HCT116 (cell line): ENCODE data around the gene KPNB1. TPM values are rescaled to one million over a fixed set of nuclear protein-coding genes. Genes with fewer than 3 reads are reported as not detected.

Source experiments
- ATAC-seq: fragments of 200-7000 bp; cut with Tn5 transposase; 2 replicates; pipeline ENCODE4 v1.9.1; 2020; ENCODE audit warnings: mild to moderate bottlenecking, moderate library complexity
- BruUV-seq: library from RNA; stranded (reverse); fragments of 400-500 nt; replicated peaks from 2 replicates; lab custom pipeline; 2021; lab: Mats Ljungman, UMichigan
- CTCF ChIA-PET: fragments of 300-600 bp; sonication (Branson Sonifier 250); formaldehyde crosslinking; loops from one replicate; lab custom pipeline; 2021; ENCODE audit warnings: antibody characterized with exemption; lab: Charles Lee
- POLR2A ChIA-PET: fragments of 300-600, 350-600 bp; sonication (Branson Sonifier 250); formaldehyde crosslinking; loops from one replicate; lab custom pipeline; 2021; ENCODE audit warnings: antibody characterized with exemption; lab: Charles Lee
- RAD21 ChIA-PET, 2 experiments: fragments of 300-600 bp; sonication (Branson Sonifier 250); formaldehyde crosslinking; loops; one replicate each; lab custom pipeline; 2023; ENCODE audit warnings: low total read pairs in 2 of 2; ENCODE audit not compliant: uncharacterized antibody in 2 of 2, unreplicated experiment in 2 of 2, low non-redundant PET in 1 of 2; lab: Charles Lee
- DNase-seq: peaks from one replicate; pipeline ENCODE4 v3.0.0-alpha.2; 2010; ENCODE audit warnings: low read depth, low spot score
- H2AFZ ChIP-seq: fragments of 200-600 bp; shearing (Covaris generic), sonication (generic); 2 replicates; pipeline ENCODE4 v1.6.1; 2017; ENCODE audit warnings: low read depth, mixed run types, mixed read lengths, antibody characterized with exemption, low read length; ENCODE audit not compliant: poor library complexity, severe bottlenecking
- H3K27ac ChIP-seq: 2 replicates; pipeline ENCODE4 v1.5.1; 2012; ENCODE audit warnings: low read depth, low read length
- H3K27me3 ChIP-seq: fragments of 200-600 bp; sonication (generic); 2 replicates; pipeline ENCODE4 v1.6.1; 2016; ENCODE audit warnings: mixed run types, low read length, mixed read lengths; ENCODE audit not compliant: insufficient read depth
- H3K36me3 ChIP-seq, 2 experiments: fragments of 200-500 bp in 1 of 2; fragments of 200-600 bp in 1 of 2; sonication (Bioruptor generic) in 1 of 2; sonication (generic) in 1 of 2; 2 replicates each; pipeline versions ENCODE4 v1.5.1 to v1.6.1; 2014 to 2016; ENCODE audit warnings: low read length in 2 of 2, inconsistent platforms in 1 of 2, mixed read lengths in 1 of 2, mixed run types in 1 of 2; ENCODE audit not compliant: insufficient read depth in 2 of 2, control insufficient read depth in 1 of 2
- H3K4me1 ChIP-seq, 2 experiments: fragments of 200-600 bp in 1 of 2; sonication (generic) in 1 of 2; 2 replicates each; pipeline versions ENCODE4 v1.5.1 to v1.6.1; 2012 to 2017; ENCODE audit warnings: low read length in 2 of 2, inconsistent platforms in 1 of 2, mild to moderate bottlenecking in 1 of 2, mixed read lengths in 1 of 2, mixed run types in 1 of 2, moderate library complexity in 1 of 2; ENCODE audit not compliant: insufficient read depth in 2 of 2, control insufficient read depth in 1 of 2
- H3K4me2 ChIP-seq: fragments of 200-600 bp; sonication (generic); 2 replicates; pipeline ENCODE4 v1.6.1; 2017; ENCODE audit warnings: mixed run types, low read length, mixed read lengths
- H3K4me3 ChIP-seq, 2 experiments: fragments of 200-600 bp in 1 of 2; sonication (generic) in 1 of 2; replicated peaks in 1 of 2; 2 replicates each; pipeline ENCODE4 v1.5.1; 2011 to 2016; ENCODE audit warnings: low read length in 2 of 2, control low read depth in 1 of 2, low read depth in 1 of 2, mild to moderate bottlenecking in 1 of 2, mixed read lengths in 1 of 2, mixed run types in 1 of 2
- H3K79me2 ChIP-seq: fragments of 200-600 bp; sonication (generic); 2 replicates; pipeline ENCODE4 v1.6.1; 2017; ENCODE audit warnings: mild to moderate bottlenecking, mixed run types, low read length, moderate library complexity, mixed read lengths; ENCODE audit not compliant: insufficient read depth
- H3K9ac ChIP-seq: fragments of 200-600 bp; sonication (generic); 2 replicates; pipeline ENCODE4 v1.6.1; 2016; ENCODE audit warnings: low read length, mixed read lengths
- H3K9me2 ChIP-seq: fragments of 200-600 bp; sonication (generic), shearing (Covaris generic); 2 replicates; pipeline ENCODE4 v1.6.1; 2017; ENCODE audit warnings: mixed run types, mild to moderate bottlenecking, moderate library complexity; ENCODE audit not compliant: insufficient read depth
- H3K9me3 ChIP-seq, 2 experiments: fragments of 200-500 bp in 1 of 2; fragments of 200-600 bp in 1 of 2; sonication (Bioruptor generic) in 1 of 2; sonication (generic) in 1 of 2; 2 replicates each; pipeline ENCODE4 v1.6.1; 2014 to 2017; ENCODE audit warnings: low read length in 2 of 2, mixed read lengths in 2 of 2, inconsistent platforms in 1 of 2, low read depth in 1 of 2, mild to moderate bottlenecking in 1 of 2, mixed run types in 1 of 2, moderate library complexity in 1 of 2; ENCODE audit not compliant: control insufficient read depth in 1 of 2, insufficient read depth in 1 of 2
- H4K20me1 ChIP-seq: fragments of 200-600 bp; sonication (generic), shearing (Covaris generic); 2 replicates; pipeline ENCODE4 v1.6.1; 2017; ENCODE audit warnings: mixed run types, mild to moderate bottlenecking, moderate library complexity; ENCODE audit not compliant: insufficient read depth
- ELF1 ChIP-seq: IDR thresholded peaks from 2 replicates; pipeline ENCODE4 v1.6.1; 2012; ENCODE audit warnings: low read depth, borderline replicate concordance
- EZH2phosphoT487 ChIP-seq: fragments of 200-600 bp; IDR thresholded peaks from 2 replicates; pipeline ENCODE4 v1.6.1; 2018; ENCODE audit warnings: antibody characterized with exemption, borderline replicate concordance
- JUND ChIP-seq: IDR thresholded peaks from 2 replicates; pipeline ENCODE4 v1.6.1; 2012
- RAD21 ChIP-seq: IDR thresholded peaks from 2 replicates; pipeline ENCODE4 v1.6.1; 2012; ENCODE audit warnings: low read depth, mild to moderate bottlenecking
- TCF7L2 ChIP-seq: IDR thresholded peaks from 2 replicates; pipeline ENCODE4 v1.7.0; 2011; ENCODE audit warnings: borderline replicate concordance, inconsistent platforms; ENCODE audit not compliant: insufficient read depth, insufficient read length; ENCODE audit errors: extremely low read depth
- YY1 ChIP-seq: IDR thresholded peaks from 2 replicates; pipeline ENCODE4 v1.6.1; 2011; ENCODE audit warnings: low read length, low read depth, moderate library complexity, mild to moderate bottlenecking; ENCODE audit not compliant: insufficient replicate concordance; ENCODE audit errors: extremely low read depth
- ZFX ChIP-seq: fragments of 450-650 bp; IDR thresholded peaks from 2 replicates; pipeline ENCODE4 v1.6.1; 2017
- intact Hi-C: fragments of 100-400 bp; cut with micrococcal nuclease; formaldehyde crosslinking; loops from 2 replicates; pipeline ENCODE4 v1.10.0; 2022
- total RNA-seq: library from RNA; stranded (reverse); gene quantifications from one replicate; pipeline ENCODE4 v1.2.1, GENCODE V29; 2021; ENCODE audit not compliant: unreplicated experiment
- TF ChIP-seq, protein P1 (sequence below): IDR thresholded peaks from 2 replicates; pipeline ENCODE4 v1.6.1; 2011; ENCODE audit warnings: mild to moderate bottlenecking, low read length, moderate library complexity; ENCODE audit not compliant: insufficient replicate concordance; ENCODE audit errors: extremely low read depth
- TF ChIP-seq, protein P2 (sequence below), 3 experiments: fragments of 200-600 bp in 1 of 3; sonication (generic) in 1 of 3; IDR thresholded peaks in 2 of 3; conservative IDR thresholded peaks in 1 of 3; 2 replicates each; pipeline ENCODE4 v1.5.1; 2012 to 2017; ENCODE audit warnings: low read depth in 2 of 3, low read length in 2 of 3, antibody characterized with exemption in 1 of 3, borderline replicate concordance in 1 of 3, control low read depth in 1 of 3, mild to moderate bottlenecking in 1 of 3, mixed read lengths in 1 of 3, mixed run types in 1 of 3, moderate library complexity in 1 of 3; ENCODE audit not compliant: insufficient read depth in 1 of 3
- TF ChIP-seq, protein P3 (sequence below): IDR thresholded peaks from 2 replicates; pipeline ENCODE4 v1.6.1; 2012

Gene KPNB1
- total RNA-seq, 1 experiment from 2014 or later, result 526 TPM

DNA sequence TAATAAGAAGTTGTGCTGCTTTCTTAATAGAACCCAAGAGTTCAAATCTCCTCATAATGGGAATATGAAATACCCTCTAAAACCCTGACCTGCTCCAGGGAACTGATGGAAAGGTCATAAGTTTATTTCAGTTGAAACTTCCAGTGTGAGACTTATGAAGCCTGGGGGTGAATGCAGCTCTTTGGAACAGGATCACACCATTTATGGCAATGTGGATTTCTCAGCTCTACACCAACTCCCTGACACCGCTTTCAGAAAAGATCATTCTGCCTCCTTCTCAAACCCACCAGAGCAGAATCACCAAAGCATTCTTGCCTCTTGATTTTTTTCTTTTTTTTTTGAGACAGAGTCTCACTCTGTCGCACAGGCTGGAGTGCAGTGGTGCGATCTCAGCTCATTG, 16.7 kb upstream of the KPNB1 start (continued):
- TF ChIP-seq, protein P1, sequence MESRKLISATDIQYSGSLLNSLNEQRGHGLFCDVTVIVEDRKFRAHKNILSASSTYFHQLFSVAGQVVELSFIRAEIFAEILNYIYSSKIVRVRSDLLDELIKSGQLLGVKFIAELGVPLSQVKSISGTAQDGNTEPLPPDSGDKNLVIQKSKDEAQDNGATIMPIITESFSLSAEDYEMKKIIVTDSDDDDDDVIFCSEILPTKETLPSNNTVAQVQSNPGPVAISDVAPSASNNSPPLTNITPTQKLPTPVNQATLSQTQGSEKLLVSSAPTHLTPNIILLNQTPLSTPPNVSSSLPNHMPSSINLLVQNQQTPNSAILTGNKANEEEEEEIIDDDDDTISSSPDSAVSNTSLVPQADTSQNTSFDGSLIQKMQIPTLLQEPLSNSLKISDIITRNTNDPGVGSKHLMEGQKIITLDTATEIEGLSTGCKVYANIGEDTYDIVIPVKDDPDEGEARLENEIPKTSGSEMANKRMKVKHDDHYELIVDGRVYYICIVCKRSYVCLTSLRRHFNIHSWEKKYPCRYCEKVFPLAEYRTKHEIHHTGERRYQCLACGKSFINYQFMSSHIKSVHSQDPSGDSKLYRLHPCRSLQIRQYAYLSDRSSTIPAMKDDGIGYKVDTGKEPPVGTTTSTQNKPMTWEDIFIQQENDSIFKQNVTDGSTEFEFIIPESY, result no peak
- TF ChIP-seq, all 23 proteins: peak for 0

DNA sequence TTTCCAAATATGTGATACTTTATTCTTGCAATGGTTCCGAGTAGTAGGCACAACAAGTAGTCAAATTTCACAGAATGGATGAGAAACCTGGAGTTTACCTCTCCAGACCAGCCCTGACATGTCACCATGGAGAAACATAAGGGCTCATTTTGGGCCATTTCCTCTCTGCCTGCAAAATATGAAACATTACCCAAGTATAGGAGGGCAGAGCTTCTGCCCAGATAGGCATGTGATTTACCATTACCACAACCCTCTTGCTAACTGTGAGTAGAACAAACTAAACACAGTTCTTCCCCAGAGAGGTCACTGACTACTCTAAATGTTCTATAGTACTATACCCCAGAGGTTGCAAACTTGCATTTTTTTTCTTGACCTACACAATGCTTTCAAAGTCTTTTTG, 15.7 kb upstream of the KPNB1 start:
- Histone ChIP-seq H3K79me2 (no peaks in the 10 kb centered on the region), H3K36me3 (no peaks in the 10 kb centered on the region), H4K20me1 (no peaks in the 10 kb centered on the region), H3K9me2 (no peaks in the 10 kb centered on the region)
- no peak for ATAC-seq
- ChIA-PET RAD21 (no interaction called here), CTCF (no interaction called here)
- TF ChIP-seq, protein P2, sequence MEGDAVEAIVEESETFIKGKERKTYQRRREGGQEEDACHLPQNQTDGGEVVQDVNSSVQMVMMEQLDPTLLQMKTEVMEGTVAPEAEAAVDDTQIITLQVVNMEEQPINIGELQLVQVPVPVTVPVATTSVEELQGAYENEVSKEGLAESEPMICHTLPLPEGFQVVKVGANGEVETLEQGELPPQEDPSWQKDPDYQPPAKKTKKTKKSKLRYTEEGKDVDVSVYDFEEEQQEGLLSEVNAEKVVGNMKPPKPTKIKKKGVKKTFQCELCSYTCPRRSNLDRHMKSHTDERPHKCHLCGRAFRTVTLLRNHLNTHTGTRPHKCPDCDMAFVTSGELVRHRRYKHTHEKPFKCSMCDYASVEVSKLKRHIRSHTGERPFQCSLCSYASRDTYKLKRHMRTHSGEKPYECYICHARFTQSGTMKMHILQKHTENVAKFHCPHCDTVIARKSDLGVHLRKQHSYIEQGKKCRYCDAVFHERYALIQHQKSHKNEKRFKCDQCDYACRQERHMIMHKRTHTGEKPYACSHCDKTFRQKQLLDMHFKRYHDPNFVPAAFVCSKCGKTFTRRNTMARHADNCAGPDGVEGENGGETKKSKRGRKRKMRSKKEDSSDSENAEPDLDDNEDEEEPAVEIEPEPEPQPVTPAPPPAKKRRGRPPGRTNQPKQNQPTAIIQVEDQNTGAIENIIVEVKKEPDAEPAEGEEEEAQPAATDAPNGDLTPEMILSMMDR (IDR thresholded peaks at IDR 0.05 in 2 of 3, conservative IDR thresholded peaks at IDR 0.05 in 1 of 3; ENCODE audit: borderline replicate concordance in 1 of 3, insufficient read depth in 1 of 3, low read depth in 2 of 3, low read length in 2 of 3), result no peak
- no peak for TF ChIP-seq JUND
- TF ChIP-seq, protein P1, result no peak
- no peak for TF ChIP-seq TCF7L2
- TF ChIP-seq EZH2phosphoT487, result no peak
- no peak for TF ChIP-seq YY1
- TF ChIP-seq ZFX, result no peak
- no peak for TF ChIP-seq RAD21
- TF ChIP-seq, protein P3, sequence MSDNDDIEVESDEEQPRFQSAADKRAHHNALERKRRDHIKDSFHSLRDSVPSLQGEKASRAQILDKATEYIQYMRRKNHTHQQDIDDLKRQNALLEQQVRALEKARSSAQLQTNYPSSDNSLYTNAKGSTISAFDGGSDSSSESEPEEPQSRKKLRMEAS, result no peak
- TF ChIP-seq ELF1, result no peak
- TF ChIP-seq, all 23 proteins: peak for 0
- Histone ChIP-seq H2AFZ (no peak overlapping the region), H3K4me3 (no peak overlapping the region), H3K9me3 (no peaks in the 10 kb centered on the region), H3K27ac (no peak overlapping the region), H3K9ac (no peak overlapping the region), H3K4me2 (no peak overlapping the region), H3K27me3 (no peaks in the 10 kb centered on the region), H3K4me1 (no peaks in the 10 kb centered on the region)
- POLR2A ChIA-PET, result interaction anchor here (1.3 kb wide), 1 partner anchor 16 kb away, joined by 7 read pairs; the partner anchor contains the start of gene KPNB1
- DNase-seq, result no peak
- no TSS peak for BruUV-seq
- intact Hi-C loops, result no loop called here
